Keratinocyte (primary cell): ENCODE measurements around the gene RRAGC. TPM values are rescaled to one million over a fixed set of nuclear protein-coding genes. Genes with fewer than 3 reads are reported as not detected.
"Not testable (repeated sequence)": the region's sequence is repeated elsewhere in the genome, so short reads cannot be mapped to it uniquely, and the experiment has no call there.

Experiments used
- DNase-seq: peaks from one replicate; pipeline ENCODE4 v3.0.0-alpha.2; 2011; ENCODE audit warnings: low read depth, missing footprints, low spot score
- FAIRE-seq: peaks from 2 replicates; lab custom pipeline; 2011; peaks lifted over from hg19 to GRCh38; lab: Jason Lieb, UNC
- H2AFZ ChIP-seq: 2 replicates; pipeline ENCODE4 v1.6.0; 2012; ENCODE audit warnings: low read length, control low read depth, inconsistent platforms; ENCODE audit not compliant: control insufficient read depth
- H3K27ac ChIP-seq: 2 replicates; pipeline ENCODE4 v1.5.1; 2011; ENCODE audit warnings: low read length; ENCODE audit not compliant: control insufficient read depth, insufficient read depth
- H3K27me3 ChIP-seq: 3 replicates; pipeline ENCODE4 v1.6.0; 2011; ENCODE audit warnings: low read length; ENCODE audit not compliant: control insufficient read depth, insufficient read depth; ENCODE audit errors: extremely low read depth
- H3K36me3 ChIP-seq, 2 experiments: 2 replicates in 1 of 2; 3 replicates in 1 of 2; pipeline ENCODE4 v1.5.1; 2011; ENCODE audit warnings: low read length in 2 of 2, mild to moderate bottlenecking in 1 of 2; ENCODE audit not compliant: control insufficient read depth in 2 of 2, insufficient read depth in 2 of 2; ENCODE audit errors: extremely low read depth in 1 of 2
- H3K4me1 ChIP-seq: 3 replicates; pipeline ENCODE4 v1.5.1; 2011; ENCODE audit warnings: low read length; ENCODE audit not compliant: control insufficient read depth, insufficient read depth; ENCODE audit errors: extremely low read depth
- H3K4me2 ChIP-seq: 3 replicates; pipeline ENCODE4 v1.6.0; 2011; ENCODE audit warnings: low read depth, low read length; ENCODE audit not compliant: control insufficient read depth, insufficient read depth; ENCODE audit errors: extremely low read depth
- H3K4me3 ChIP-seq, 3 experiments: fragments of 200-600 bp in 1 of 3; sonication (generic) in 1 of 3; 2 replicates in 2 of 3; 3 replicates in 1 of 3; pipeline ENCODE4 v1.5.1; 2011 to 2016; ENCODE audit warnings: low read length in 3 of 3, mild to moderate bottlenecking in 3 of 3, control low read depth in 2 of 3, inconsistent platforms in 1 of 3, low read depth in 1 of 3, mixed read lengths in 1 of 3, mixed run types in 1 of 3, moderate library complexity in 1 of 3; ENCODE audit not compliant: control insufficient read depth in 2 of 3, insufficient read depth in 2 of 3; ENCODE audit errors: extremely low read depth in 1 of 3
- H3K79me2 ChIP-seq: 2 replicates; pipeline ENCODE4 v1.6.0; 2012; ENCODE audit warnings: low read length; ENCODE audit not compliant: control insufficient read depth, insufficient read depth
- H3K9ac ChIP-seq: 3 replicates; pipeline ENCODE4 v1.6.0; 2011; ENCODE audit warnings: low read length; ENCODE audit not compliant: control insufficient read depth, insufficient read depth; ENCODE audit errors: extremely low read depth
- H3K9me1 ChIP-seq: 3 replicates; pipeline ENCODE4 v1.6.0; 2011; ENCODE audit warnings: low read length; ENCODE audit not compliant: control insufficient read depth, insufficient read depth; ENCODE audit errors: extremely low read depth
- H3K9me3 ChIP-seq: 2 replicates; pipeline ENCODE4 v1.5.1; 2012; ENCODE audit warnings: low read depth, low read length; ENCODE audit not compliant: control insufficient read depth
- H4K20me1 ChIP-seq: 3 replicates; pipeline ENCODE4 v1.6.0; 2011; ENCODE audit warnings: low read length; ENCODE audit not compliant: control insufficient read depth, insufficient read depth; ENCODE audit errors: extremely low read depth
- EZH2 ChIP-seq: IDR thresholded peaks from one replicate; pipeline ENCODE4 v1.6.1; 2012; ENCODE audit warnings: inconsistent platforms, mild to moderate bottlenecking, low read length, moderate library complexity
- dilution Hi-C: fragments of 300-500 bp; cut with MboI; formaldehyde crosslinking; loops from one replicate; pipeline ENCODE4 v1.7.0; 2020; ENCODE audit warnings: low sequenced_read_pairs; ENCODE audit not compliant: extremely low pct_ligation_motif_present
- polyA plus RNA-seq, 5 experiments: library from polyadenylated mRNA; depleted of rRNA in 3 of 5; stranded (reverse) in 3 of 5; stranded (forward) in 1 of 5; unstranded in 1 of 5; fragments of >200 nt; gene quantifications; 1 replicate in 1 of 5; 2 replicates in 3 of 5; 3 replicates in 1 of 5; pipeline versions ENCODE4 v1.2.1 to v1.2.3, GENCODE V29; 2011 to 2012; ENCODE audit warnings: missing spikeins in 2 of 5, low read depth in 1 of 5, low replicate concordance in 1 of 5
- TF ChIP-seq, protein P1 (sequence below), 3 experiments: IDR thresholded peaks in 1 of 3; conservative IDR thresholded peaks in 1 of 3; optimal IDR thresholded peaks in 1 of 3; 2 replicates in 2 of 3; 3 replicates in 1 of 3; pipeline versions ENCODE3 to v1.5.1; 2011; ENCODE audit warnings: low read length in 3 of 3, mild to moderate bottlenecking in 3 of 3, moderate library complexity in 2 of 3, control low read depth in 1 of 3, inconsistent platforms in 1 of 3; ENCODE audit not compliant: insufficient read depth in 2 of 3; ENCODE audit errors: extremely low read depth in 1 of 3

RRAGC gene
- polyA plus RNA-seq, 1 donor (not counting 4 experiments of a cell fraction or from before 2014, with no cell fraction given) = 37.8 TPM

DNA sequence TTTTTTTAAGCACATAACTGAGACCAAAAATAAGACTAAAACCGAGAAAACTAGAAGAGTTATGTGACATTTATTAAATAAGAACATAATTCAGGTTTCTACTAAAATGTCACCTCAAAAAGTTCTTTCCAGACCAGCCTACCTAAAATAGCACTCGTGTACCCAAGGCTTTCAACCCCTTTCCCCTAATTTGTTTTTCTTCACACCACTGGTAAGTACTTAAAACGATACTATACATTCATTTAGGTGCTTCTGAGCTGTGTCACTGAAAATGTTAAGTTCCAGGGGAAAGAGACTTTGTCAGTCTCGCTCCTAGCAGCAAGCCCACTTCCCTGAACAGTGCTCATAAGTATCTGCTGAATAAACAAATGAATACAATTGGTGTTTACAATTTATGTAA, 6.8 kb downstream of the RRAGC start:
- H3K9me3 ChIP-seq = no peaks in the 10 kb centered on the region
- no peak overlapping the region for H2AFZ ChIP-seq
- no peak overlapping the region for H3K9ac ChIP-seq
- TF ChIP-seq, protein P1, sequence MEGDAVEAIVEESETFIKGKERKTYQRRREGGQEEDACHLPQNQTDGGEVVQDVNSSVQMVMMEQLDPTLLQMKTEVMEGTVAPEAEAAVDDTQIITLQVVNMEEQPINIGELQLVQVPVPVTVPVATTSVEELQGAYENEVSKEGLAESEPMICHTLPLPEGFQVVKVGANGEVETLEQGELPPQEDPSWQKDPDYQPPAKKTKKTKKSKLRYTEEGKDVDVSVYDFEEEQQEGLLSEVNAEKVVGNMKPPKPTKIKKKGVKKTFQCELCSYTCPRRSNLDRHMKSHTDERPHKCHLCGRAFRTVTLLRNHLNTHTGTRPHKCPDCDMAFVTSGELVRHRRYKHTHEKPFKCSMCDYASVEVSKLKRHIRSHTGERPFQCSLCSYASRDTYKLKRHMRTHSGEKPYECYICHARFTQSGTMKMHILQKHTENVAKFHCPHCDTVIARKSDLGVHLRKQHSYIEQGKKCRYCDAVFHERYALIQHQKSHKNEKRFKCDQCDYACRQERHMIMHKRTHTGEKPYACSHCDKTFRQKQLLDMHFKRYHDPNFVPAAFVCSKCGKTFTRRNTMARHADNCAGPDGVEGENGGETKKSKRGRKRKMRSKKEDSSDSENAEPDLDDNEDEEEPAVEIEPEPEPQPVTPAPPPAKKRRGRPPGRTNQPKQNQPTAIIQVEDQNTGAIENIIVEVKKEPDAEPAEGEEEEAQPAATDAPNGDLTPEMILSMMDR (optimal IDR thresholded peaks at IDR 0.05 in 1 of 3, IDR thresholded peaks at IDR 0.05 in 1 of 3, conservative IDR thresholded peaks at IDR 0.05 in 1 of 3; ENCODE audit: extremely low read depth in 1 of 3, insufficient read depth in 2 of 3, low read length in 3 of 3) = no peak
- no peak for TF ChIP-seq EZH2
- no peak overlapping the region for H3K27ac ChIP-seq
- no peak overlapping the region for H3K4me2 ChIP-seq
- no peaks in the 10 kb centered on the region for H3K27me3 ChIP-seq
- dilution Hi-C loops = no loop called here
- peaks cover 4% of the 10 kb centered on the region for H4K20me1 ChIP-seq
- H3K9me1 ChIP-seq = no peaks in the 10 kb centered on the region
- peaks cover under 1% of the 10 kb centered on the region for H3K4me1 ChIP-seq
- peaks cover 16% of the 10 kb centered on the region for H3K79me2 ChIP-seq
- peaks cover 14 to 16% of the 10 kb centered on the region in 2 experiments for H3K36me3 ChIP-seq
- DNase-seq = no peak
- no peak overlapping the region for H3K4me3 ChIP-seq
- FAIRE-seq = no peak

DNA sequence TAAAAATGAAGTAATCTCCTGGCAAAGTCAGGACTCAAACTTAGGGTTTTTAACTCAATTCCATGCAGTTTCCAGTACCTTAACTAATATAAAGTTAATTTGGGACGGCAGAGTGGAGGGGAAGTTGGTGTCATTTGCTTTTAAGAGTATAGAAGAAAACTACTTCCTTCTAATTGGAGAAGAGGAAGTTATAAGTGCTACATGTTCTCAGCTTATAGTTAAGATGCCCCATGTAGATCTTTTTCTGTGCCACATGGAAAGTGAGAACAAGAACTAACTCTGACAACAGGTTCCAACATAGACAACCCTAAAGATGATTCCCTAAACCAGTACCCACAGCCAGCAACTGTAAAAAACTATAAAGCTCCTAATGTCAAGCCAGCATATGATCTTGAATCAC, 11.5 kb downstream of the RRAGC start:
- H3K36me3 ChIP-seq = peaks cover 6 to 18% of the 10 kb centered on the region in 2 experiments
- no peak for FAIRE-seq
- H3K27me3 ChIP-seq = no peaks in the 10 kb centered on the region

DNA sequence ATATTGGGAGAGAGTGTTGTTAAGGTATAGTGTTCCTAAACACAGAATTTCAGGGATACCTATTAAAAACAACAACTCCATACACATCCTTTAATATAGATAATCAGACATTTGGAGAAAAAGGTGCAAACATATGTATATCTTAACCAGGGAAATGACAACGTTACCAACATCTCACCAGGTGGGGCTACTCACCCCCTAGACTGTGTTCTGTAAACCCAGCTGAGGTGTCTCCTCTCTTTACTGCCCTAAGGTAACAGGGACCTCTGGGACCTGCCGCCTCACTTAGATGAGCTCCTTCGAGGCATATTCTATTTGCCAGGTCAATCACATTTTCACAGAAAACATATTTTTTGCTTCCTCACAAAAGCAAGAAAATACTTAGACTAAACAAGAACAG, 13.4 kb downstream of the RRAGC start:
- no peak overlapping the region for H3K27ac ChIP-seq
- FAIRE-seq (no peak), DNase-seq (no peak)
- no peaks in the 10 kb centered on the region for H3K27me3 ChIP-seq
- H2AFZ ChIP-seq = no peak overlapping the region
- H4K20me1 ChIP-seq = no peaks in the 10 kb centered on the region
- no peak overlapping the region for H3K4me3 ChIP-seq
- dilution Hi-C loops = no loop called here
- H3K4me1 ChIP-seq = no peaks in the 10 kb centered on the region
- no peaks in the 10 kb centered on the region for H3K9me3 ChIP-seq
- H3K9ac ChIP-seq = no peak overlapping the region
- peaks cover 3 to 18% of the 10 kb centered on the region in 2 experiments for H3K36me3 ChIP-seq
- no peak overlapping the region for H3K4me2 ChIP-seq
- no peaks in the 10 kb centered on the region for H3K9me1 ChIP-seq
- H3K79me2 ChIP-seq = peaks cover 4% of the 10 kb centered on the region
- TF ChIP-seq, protein P1 (optimal IDR thresholded peaks at IDR 0.05 in 1 of 3, IDR thresholded peaks at IDR 0.05 in 1 of 3, conservative IDR thresholded peaks at IDR 0.05 in 1 of 3; ENCODE audit: extremely low read depth in 1 of 3, insufficient read depth in 2 of 3, low read length in 3 of 3) = no peak
- no peak for TF ChIP-seq EZH2

More for the DNA sequence above, 11.5 kb downstream of the RRAGC start:
- Histone ChIP-seq H3K9me3 (no peaks in the 10 kb centered on the region), H4K20me1 (no peaks in the 10 kb centered on the region), H2AFZ (no peak overlapping the region), H3K4me1 (no peaks in the 10 kb centered on the region), H3K4me3 (no peak overlapping the region), H3K79me2 (peaks cover 4% of the 10 kb centered on the region), H3K4me2 (no peak overlapping the region), H3K9ac (no peak overlapping the region), H3K9me1 (no peaks in the 10 kb centered on the region), H3K27ac (no peak overlapping the region)
- no peak for DNase-seq
- no peak for TF ChIP-seq EZH2
- dilution Hi-C loops = no loop called here

DNA sequence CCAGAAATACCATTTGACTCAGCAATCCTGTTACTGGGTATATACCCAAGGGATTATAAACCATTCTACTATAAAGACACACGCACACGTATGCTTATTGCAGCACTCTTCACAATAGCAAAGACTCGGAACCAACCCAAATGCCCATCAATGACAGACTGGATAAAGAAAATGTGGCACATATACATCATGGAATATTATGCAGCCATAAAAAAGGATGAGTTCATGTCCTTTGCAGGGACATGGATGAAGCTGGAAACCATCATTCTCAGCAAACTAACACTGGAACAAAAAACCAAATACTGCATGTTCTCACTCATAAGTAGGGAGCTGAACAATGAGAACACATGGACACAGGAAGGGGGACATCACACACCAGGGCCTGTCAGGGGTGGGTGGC, 14.5 kb downstream of the RRAGC start:
- DNase-seq, FAIRE-seq, dilution Hi-C loops, H2AFZ ChIP-seq, H3K4me2 ChIP-seq, H3K4me1 ChIP-seq, H4K20me1 ChIP-seq, H3K79me2 ChIP-seq, H3K9me3 ChIP-seq, H3K27ac ChIP-seq, H3K9me1 ChIP-seq, H3K27me3 ChIP-seq, H3K4me3 ChIP-seq, H3K9ac ChIP-seq: not testable (repeated sequence)
- peaks cover 3 to 15% of the 10 kb centered on the region in 2 experiments for H3K36me3 ChIP-seq
